KMS-11 (cell line): ENCODE measurements around the gene ICAM4.

Experiments used
- H2AFZ ChIP-seq: fragments of 200-600 bp; sonication (generic); 2 replicates; pipeline ENCODE4 v1.6.1; 2016; ENCODE audit warnings: antibody characterized with exemption, mixed run types, low read depth
- H3K27ac ChIP-seq: fragments of 200-600 bp; sonication (generic); 2 replicates; pipeline ENCODE4 v1.6.1; 2016; ENCODE audit warnings: mild to moderate bottlenecking, mixed run types
- H3K27me3 ChIP-seq: fragments of 200-600 bp; sonication (generic); 2 replicates; pipeline ENCODE4 v1.6.1; 2017; ENCODE audit warnings: mild to moderate bottlenecking, low read depth, mixed run types, moderate library complexity; ENCODE audit not compliant: insufficient read depth
- H3K36me3 ChIP-seq: fragments of 200-600 bp; sonication (generic); 2 replicates; pipeline ENCODE4 v1.6.1; 2017; ENCODE audit warnings: mild to moderate bottlenecking, mixed run types; ENCODE audit not compliant: insufficient read depth
- H3K4me1 ChIP-seq: fragments of 200-600 bp; sonication (generic); 2 replicates; pipeline ENCODE4 v1.6.1; 2016; ENCODE audit warnings: mild to moderate bottlenecking, low read depth, mixed run types; ENCODE audit not compliant: poor library complexity, severe bottlenecking
- H3K4me2 ChIP-seq: fragments of 200-600 bp; sonication (generic); 2 replicates; pipeline ENCODE4 v1.7.0; 2016; ENCODE audit warnings: mild to moderate bottlenecking, mixed run types
- H3K4me3 ChIP-seq: fragments of 200-600 bp; sonication (generic); IDR thresholded peaks from 2 replicates; pipeline ENCODE4 v1.6.1; 2017; ENCODE audit warnings: low read depth, low read length, mixed read lengths; ENCODE audit not compliant: insufficient read depth
- H3K79me2 ChIP-seq: fragments of 200-600 bp; sonication (generic); 2 replicates; pipeline ENCODE4 v1.6.1; 2016; ENCODE audit warnings: low read depth, mixed run types; ENCODE audit not compliant: insufficient read depth
- H3K9ac ChIP-seq: fragments of 200-600 bp; sonication (generic); 2 replicates; pipeline ENCODE4 v1.6.1; 2016; ENCODE audit warnings: mild to moderate bottlenecking, mixed run types
- H4K20me1 ChIP-seq: fragments of 200-600 bp; sonication (generic); 2 replicates; pipeline ENCODE4 v1.6.1; 2016; ENCODE audit warnings: mild to moderate bottlenecking, mixed run types; ENCODE audit not compliant: insufficient read depth
- CTCF ChIP-seq: fragments of 200-600 bp; sonication (generic); conservative IDR thresholded peaks from 2 replicates; pipeline ENCODE4 v1.6.1; 2017; ENCODE audit warnings: low read depth, mild to moderate bottlenecking, antibody characterized with exemption, low read length, moderate library complexity, mixed read lengths

The ICAM4 gene

GRCh38 chr19:10252707-10253106 lies 34.0 kb upstream of the ICAM4 start:
- peaks cover 28% of the 10 kb centered on the region for H3K4me1 ChIP-seq
- H3K79me2 ChIP-seq: peaks cover 26% of the 10 kb centered on the region; the same call in 1 of the 2 replicates
- peak overlapping the region; percentile 51 for H3K27ac ChIP-seq
- TF ChIP-seq CTCF: no peak
- H3K27me3 ChIP-seq: no peaks in the 10 kb centered on the region
- no peaks in the 10 kb centered on the region; the same call in 1 of the 2 replicates for H3K36me3 ChIP-seq
- peak overlapping the region; percentile 78 for H3K9ac ChIP-seq
- H3K4me3 ChIP-seq: no peak overlapping the region
- H3K4me2 ChIP-seq: peak overlapping the region; percentile 97
- H4K20me1 ChIP-seq: no peaks in the 10 kb centered on the region
- H2AFZ ChIP-seq: peak overlapping the region; percentile 69

- no peaks in the 10 kb centered on the region for H4K20me1 ChIP-seq
- H3K79me2 ChIP-seq: peaks cover 26% of the 10 kb centered on the region; the same call in 1 of the 2 replicates
- H3K9ac ChIP-seq: no peak overlapping the region
- no peaks in the 10 kb centered on the region for H3K27me3 ChIP-seq
- peaks cover 29% of the 10 kb centered on the region for H3K4me1 ChIP-seq
- TF ChIP-seq CTCF: no peak
- no peak overlapping the region for H2AFZ ChIP-seq
- H3K27ac ChIP-seq: no peak overlapping the region
- H3K4me2 ChIP-seq: no peak overlapping the region
- no peaks in the 10 kb centered on the region; the same call in 1 of the 2 replicates for H3K36me3 ChIP-seq
- H3K4me3 ChIP-seq: no peak overlapping the region
These were observed 32.5 kb upstream of the ICAM4 start for GRCh38 chr19:10254244-10254643.

DNA sequence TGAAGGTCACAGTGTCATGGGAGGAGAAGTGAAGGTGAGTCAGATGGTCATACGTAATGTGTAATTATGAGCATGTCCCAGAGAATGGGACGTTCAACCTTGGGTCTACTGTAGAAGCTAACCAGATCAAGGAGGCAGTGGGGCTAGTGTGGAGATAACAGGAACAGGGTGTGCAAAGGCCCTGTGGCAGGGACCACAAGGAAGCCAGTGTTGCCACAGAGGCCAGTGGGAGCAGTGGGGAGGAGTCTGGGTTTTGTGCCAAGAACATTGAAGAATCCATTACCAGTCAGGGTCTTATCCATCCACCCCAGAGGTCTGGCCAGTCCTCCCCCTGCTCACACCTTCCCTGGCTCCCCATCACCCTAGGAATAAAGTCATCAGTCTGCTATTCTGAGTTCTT lies 31.4 kb upstream of the ICAM4 start:
- no peaks in the 10 kb centered on the region; the same call in 1 of the 2 replicates for H3K36me3 ChIP-seq

GRCh38 chr19:10256551-10256950 lies 30.2 kb upstream of the ICAM4 start:
- H4K20me1 ChIP-seq: no peaks in the 10 kb centered on the region
- H3K4me1 ChIP-seq: peaks cover 21% of the 10 kb centered on the region
- H3K4me3 ChIP-seq: no peak overlapping the region
- no peaks in the 10 kb centered on the region for H3K27me3 ChIP-seq
- H3K79me2 ChIP-seq: peaks cover 26% of the 10 kb centered on the region; the same call in 1 of the 2 replicates
- H3K4me2 ChIP-seq: no peak overlapping the region
- H3K27ac ChIP-seq: no peak overlapping the region
- no peak for TF ChIP-seq CTCF
- H3K9ac ChIP-seq: no peak overlapping the region
- H3K36me3 ChIP-seq: no peaks in the 10 kb centered on the region; the same call in 1 of the 2 replicates
- H2AFZ ChIP-seq: no peak overlapping the region

More for the DNA sequence above, 31.4 kb upstream of the ICAM4 start:
- Histone ChIP-seq H3K79me2 (peaks cover 26% of the 10 kb centered on the region; the same call in 1 of the 2 replicates), H3K9ac (no peak overlapping the region), H3K4me2 (no peak overlapping the region), H3K4me3 (no peak overlapping the region), H3K4me1 (peaks cover 24% of the 10 kb centered on the region), H4K20me1 (no peaks in the 10 kb centered on the region), H2AFZ (no peak overlapping the region), H3K27me3 (no peaks in the 10 kb centered on the region), H3K27ac (no peak overlapping the region)
- no peak for TF ChIP-seq CTCF
